Caco-2 (cell line): ENCODE measurements around the gene ECHS1. TPM values are rescaled to one million over a fixed set of nuclear protein-coding genes. Genes with fewer than 3 reads are reported as not detected.

Source experiments
- BruUV-seq: library from RNA; stranded (reverse); fragments of 400-500 nt; replicated peaks from 2 replicates; lab custom pipeline; 2021; lab: Mats Ljungman, UMichigan
- CTCF ChIA-PET: fragments of 300-600 bp; sonication (Branson Sonifier 250); formaldehyde crosslinking; loops from one replicate; lab custom pipeline; 2022; ENCODE audit warnings: antibody characterized with exemption; lab: Charles Lee
- POLR2A ChIA-PET: fragments of 300-600 bp; sonication (Branson Sonifier 250); formaldehyde crosslinking; loops from one replicate; lab custom pipeline; 2022; ENCODE audit warnings: antibody characterized with exemption; lab: Charles Lee
- DNase-seq, 2 experiments: peaks; one replicate each; pipeline versions ENCODE4 v3.0.0 to v3.0.0-alpha.2; 2020 to 2022
- H3K27me3 ChIP-seq: replicated peaks from 2 replicates; pipeline ENCODE4 v1.6.0; 2011; ENCODE audit warnings: low read length; ENCODE audit not compliant: control insufficient read depth, insufficient read depth
- H3K36me3 ChIP-seq: 2 replicates; pipeline ENCODE4 v1.5.1; 2011; ENCODE audit warnings: low read length; ENCODE audit not compliant: control insufficient read depth, insufficient read depth
- H3K4me1 ChIP-seq: fragments of 250-450 bp; sonication (Bioruptor Pico); 2 replicates; pipeline ENCODE4 v1.5.1; 2020; ENCODE audit warnings: mild to moderate bottlenecking
- H3K4me3 ChIP-seq: 2 replicates; pipeline ENCODE4 v1.5.1; 2011; ENCODE audit warnings: low read depth, mild to moderate bottlenecking, control low read depth, low read length
- H3K9me3 ChIP-seq: fragments of 250-450 bp; sonication (Bioruptor Pico); 2 replicates; pipeline ENCODE4 v1.5.1; 2020; ENCODE audit warnings: mild to moderate bottlenecking, moderate library complexity
- H3K27ac Mint-ChIP-seq: one replicate; pipeline ENCODE4 v1.8.0; 2022; ENCODE audit warnings: mixed read lengths; ENCODE audit not compliant: unreplicated experiment
- H3K27me3 Mint-ChIP-seq: one replicate; pipeline ENCODE4 v1.8.0; 2022; ENCODE audit warnings: mixed read lengths; ENCODE audit not compliant: insufficient read depth, unreplicated experiment
- H3K36me3 Mint-ChIP-seq: one replicate; pipeline ENCODE4 v1.8.0; 2022; ENCODE audit warnings: mild to moderate bottlenecking, mixed read lengths; ENCODE audit not compliant: insufficient read depth, unreplicated experiment
- H3K4me1 Mint-ChIP-seq: one replicate; pipeline ENCODE4 v1.8.0; 2022; ENCODE audit warnings: low read depth, mixed read lengths; ENCODE audit not compliant: unreplicated experiment
- H3K4me3 Mint-ChIP-seq: one replicate; pipeline ENCODE4 v1.8.0; 2022; ENCODE audit warnings: mild to moderate bottlenecking, moderate library complexity, mixed read lengths; ENCODE audit not compliant: unreplicated experiment
- H3K9me3 Mint-ChIP-seq: one replicate; pipeline ENCODE4 v1.8.0; 2022; ENCODE audit warnings: mixed read lengths; ENCODE audit not compliant: unreplicated experiment
- CTCF ChIP-seq, 2 experiments: fragments of 200-600 bp in 1 of 2; IDR thresholded peaks; 1 replicate in 1 of 2; 2 replicates in 1 of 2; pipeline versions ENCODE4 v1.5.1 to v1.8.0; 2011 to 2022; ENCODE audit warnings: antibody characterized with exemption in 1 of 2, control low read depth in 1 of 2, inconsistent platforms in 1 of 2, low read depth in 1 of 2, low read length in 1 of 2, mild to moderate bottlenecking in 1 of 2, moderate library complexity in 1 of 2; ENCODE audit not compliant: insufficient read depth in 1 of 2, severe bottlenecking in 1 of 2, unreplicated experiment in 1 of 2
- intact Hi-C: fragments of 100-400 bp; cut with micrococcal nuclease; formaldehyde crosslinking; loops from one replicate; pipeline ENCODE4 v1.10.0; 2022; ENCODE audit not compliant: unreplicated experiment
- total RNA-seq: library from RNA; stranded (reverse); gene quantifications from 2 replicates; pipeline ENCODE4 v1.2.3, GENCODE V29; 2022

Gene ECHS1
- total RNA-seq, 1 experiment from 2014 or later = 247 TPM

DNA sequence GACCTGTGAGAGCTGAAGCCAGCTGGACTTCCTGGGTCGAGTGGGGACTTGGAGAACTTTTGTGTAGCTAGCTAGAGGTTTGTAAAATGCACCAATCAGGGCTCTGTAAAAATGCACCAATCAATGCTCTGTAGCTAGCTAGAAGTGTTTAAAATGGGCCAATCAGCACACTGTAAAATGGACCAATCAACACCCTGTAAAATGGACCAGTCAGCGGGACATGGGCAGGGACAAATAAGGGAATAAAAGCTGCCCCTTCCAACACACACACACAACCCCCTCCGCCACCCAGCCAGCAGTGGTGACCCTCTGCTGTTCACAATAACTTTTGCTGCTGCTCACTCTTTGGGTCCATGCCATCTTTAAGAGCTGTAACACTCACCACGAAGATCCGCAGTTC is 57.3 kb downstream of the ECHS1 start:
- POLR2A ChIA-PET = interaction anchor here (1.2 kb wide), 1 partner anchor 42 kb away, joined by 3 read pairs; the partner anchor contains the start of gene FUOM
- Mint-ChIP-seq H3K9me3 (peaks cover 12% of the 10 kb centered on the region), H3K4me1 (peaks cover 7% of the 10 kb centered on the region), H3K27ac (no peak overlapping the region), H3K27me3 (peaks cover 3% of the 10 kb centered on the region), H3K4me3 (no peak overlapping the region), H3K36me3 (peaks cover 21% of the 10 kb centered on the region)
- CTCF ChIA-PET = no interaction called here
- DNase-seq = no peak
- Histone ChIP-seq H3K9me3 (peaks cover 9% of the 10 kb centered on the region), H3K4me1 (peaks cover 7% of the 10 kb centered on the region), H3K36me3 (no peaks in the 10 kb centered on the region; the same call in 1 of the 2 replicates), H3K4me3 (no peak overlapping the region), H3K27me3 (no peaks in the 10 kb centered on the region)
- BruUV-seq = no TSS peak
- intact Hi-C loops = no loop called here
- TF ChIP-seq CTCF (IDR thresholded peaks at IDR 0.05; ENCODE audit: insufficient read depth in 1 of 2, low read depth in 1 of 2, low read length in 1 of 2, severe bottlenecking in 1 of 2, unreplicated experiment in 1 of 2) = no peak

DNA sequence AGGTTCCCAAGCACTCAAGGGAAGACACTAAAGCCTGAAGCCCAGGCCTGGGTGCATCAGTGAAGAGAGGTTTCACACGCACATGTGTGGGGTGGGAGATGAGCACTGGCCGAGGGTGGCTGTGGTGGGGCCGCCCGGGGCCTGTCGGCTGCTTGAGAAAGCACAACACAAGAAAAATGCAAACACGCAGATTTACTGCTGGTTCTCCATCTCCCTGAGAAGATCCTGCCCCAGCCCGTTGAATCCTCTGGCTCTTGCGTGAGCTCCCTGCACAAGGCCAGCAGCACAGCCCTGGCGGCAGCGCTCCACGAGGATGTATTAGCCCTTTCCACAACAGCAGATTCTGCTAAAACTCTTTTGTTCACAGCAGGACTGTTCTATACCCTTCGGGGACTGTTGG is 58.2 kb downstream of the ECHS1 start:
- H3K4me1 ChIP-seq = peaks cover 7% of the 10 kb centered on the region
- no peak overlapping the region for H3K4me3 ChIP-seq
- H3K36me3 Mint-ChIP-seq = peaks cover 27% of the 10 kb centered on the region
- intact Hi-C loops = no loop called here
- peaks cover 3% of the 10 kb centered on the region for H3K27me3 Mint-ChIP-seq
- H3K9me3 Mint-ChIP-seq = peaks cover 4% of the 10 kb centered on the region
- peaks cover 7% of the 10 kb centered on the region for H3K4me1 Mint-ChIP-seq
- TF ChIP-seq CTCF (IDR thresholded peaks at IDR 0.05; ENCODE audit: insufficient read depth in 1 of 2, low read depth in 1 of 2, low read length in 1 of 2, severe bottlenecking in 1 of 2, unreplicated experiment in 1 of 2) = no peak
- no peaks in the 10 kb centered on the region for H3K9me3 ChIP-seq
- H3K27me3 ChIP-seq = no peaks in the 10 kb centered on the region
- no peak for DNase-seq
- no peak overlapping the region for H3K4me3 Mint-ChIP-seq
- ChIA-PET CTCF (interaction anchor here (1.1 kb wide), 1 partner anchor 15 kb away, joined by 3 read pairs; no protein-coding TSS in a partner anchor), POLR2A (interaction anchor here (1.2 kb wide), 1 partner anchor 43 kb away, joined by 3 read pairs; the partner anchor contains the start of gene FUOM)
- H3K36me3 ChIP-seq = peaks cover 1% of the 10 kb centered on the region
- BruUV-seq = no TSS peak
- H3K27ac Mint-ChIP-seq = no peak overlapping the region

- Histone ChIP-seq H3K4me3 (no peak overlapping the region), H3K4me1 (no peaks in the 10 kb centered on the region), H3K27me3 (no peaks in the 10 kb centered on the region), H3K9me3 (no peaks in the 10 kb centered on the region), H3K36me3 (peaks cover 5% of the 10 kb centered on the region)
- no peak overlapping the region for H3K27ac Mint-ChIP-seq
- BruUV-seq = no TSS peak
- ChIA-PET CTCF (no interaction called here), POLR2A (no interaction called here)
- no peak for TF ChIP-seq CTCF (IDR thresholded peaks at IDR 0.05; ENCODE audit: insufficient read depth in 1 of 2, low read depth in 1 of 2, low read length in 1 of 2, severe bottlenecking in 1 of 2, unreplicated experiment in 1 of 2)
- intact Hi-C loops = no loop called here
- H3K9me3 Mint-ChIP-seq = no peaks in the 10 kb centered on the region
- no peaks in the 10 kb centered on the region for H3K4me1 Mint-ChIP-seq
- H3K27me3 Mint-ChIP-seq = no peaks in the 10 kb centered on the region
- no peak for DNase-seq
- H3K36me3 Mint-ChIP-seq = peaks cover 39% of the 10 kb centered on the region
- H3K4me3 Mint-ChIP-seq = no peak overlapping the region
Observed at GRCh38 chr10:133313192-133313591, 60.0 kb downstream of the ECHS1 start.
